C1 segment of cervical spinal cord (tissue), 14 donors: ENCODE results near the gene DYNC2I2.

Source experiments
- DNase-seq, 14 donors: peaks; one replicate each; lab custom pipeline; 2025; lab: John Stamatoyannopoulos, UW

The DYNC2I2 gene

GRCh38 chr9:128636024-128636390, 20.6 kb downstream of the DYNC2I2 start:
- DNase-seq, result no peak

GRCh38 chr9:128635266-128636023, 21.2 kb downstream of the DYNC2I2 start:
- no peak for DNase-seq

GRCh38 chr9:128634651-128635262, 21.9 kb downstream of the DYNC2I2 start:
- no peak for DNase-seq

GRCh38 chr9:128634111-128634510, 22.5 kb downstream of the DYNC2I2 start:
- no peak for DNase-seq

GRCh38 chr9:128633601-128634000, 23.0 kb downstream of the DYNC2I2 start:
- no peak for DNase-seq

GRCh38 chr9:128633057-128633456, 23.6 kb downstream of the DYNC2I2 start:
- no peak for DNase-seq

GRCh38 chr9:128632486-128632885, 24.2 kb downstream of the DYNC2I2 start:
- no peak for DNase-seq

- no peak for DNase-seq
Observed at GRCh38 chr9:128632066-128632465, 24.6 kb downstream of the DYNC2I2 start.

GRCh38 chr9:128631636-128632035, 25.0 kb downstream of the DYNC2I2 start:
- DNase-seq, result no peak

- DNase-seq, result no peak
Observed at GRCh38 chr9:128629852-128630545, 26.6 kb downstream of the DYNC2I2 start.

GRCh38 chr9:128629136-128629535, 27.5 kb downstream of the DYNC2I2 start:
- DNase-seq, result no peak

- DNase-seq, result peak in 8 of 14 donors; percentile 31 to 83 (median 56)
Observed at GRCh38 chr9:128628471-128629048, 28.1 kb downstream of the DYNC2I2 start.

- no peak for DNase-seq
Observed at GRCh38 chr9:128627906-128628305, 28.7 kb downstream of the DYNC2I2 start.

GRCh38 chr9:128627127-128627715, 29.4 kb downstream of the DYNC2I2 start:
- peak in 7 of 14 donors; percentile 16 to 55 (median 50) for DNase-seq

- no peak for DNase-seq
Observed at GRCh38 chr9:128626181-128626580, 30.5 kb downstream of the DYNC2I2 start.

- DNase-seq, result peak in 1 of 14 donors; percentile 71
Observed at GRCh38 chr9:128625391-128626146, 31.1 kb downstream of the DYNC2I2 start.

- no peak for DNase-seq
Observed at GRCh38 chr9:128624566-128624965, 32.1 kb downstream of the DYNC2I2 start.

GRCh38 chr9:128621730-128622455, 34.8 kb downstream of the DYNC2I2 start:
- no peak for DNase-seq

GRCh38 chr9:128619779-128620178, 36.9 kb downstream of the DYNC2I2 start:
- no peak for DNase-seq

- DNase-seq, result no peak
Observed at GRCh38 chr9:128619127-128619526, 37.5 kb downstream of the DYNC2I2 start.
